Mesothelial cell of epicardium (in vitro differentiated cells): ENCODE data around the gene GTF3C6. TPM values are rescaled to one million over a fixed set of nuclear protein-coding genes. Genes with fewer than 3 reads are reported as not detected.

Experiments
- DNase-seq, 2 experiments: peaks; one replicate each; pipeline ENCODE4 v3.0.0; 2021; ENCODE audit warnings: low spot score in 2 of 2; ENCODE audit not compliant: unreplicated experiment in 2 of 2
- H3K27ac Mint-ChIP-seq: 2 replicates; pipeline ENCODE4 v1.8.0; 2021; ENCODE audit warnings: mixed read lengths
- H3K27me3 Mint-ChIP-seq: 2 replicates; pipeline ENCODE4 v1.8.0; 2021; ENCODE audit warnings: low read depth, mixed read lengths
- H3K36me3 Mint-ChIP-seq: 2 replicates; pipeline ENCODE4 v1.8.0; 2021; ENCODE audit warnings: mixed read lengths
- H3K4me1 Mint-ChIP-seq: 2 replicates; pipeline ENCODE4 v1.8.0; 2021; ENCODE audit warnings: mixed read lengths
- H3K4me3 Mint-ChIP-seq: 2 replicates; pipeline ENCODE4 v1.8.0; 2021; ENCODE audit warnings: mild to moderate bottlenecking, moderate library complexity, mixed read lengths
- H3K9me3 Mint-ChIP-seq: 2 replicates; pipeline ENCODE4 v1.8.0; 2021; ENCODE audit warnings: mixed read lengths
- total RNA-seq: library from RNA; stranded (reverse); gene quantifications from 3 replicates; pipeline ENCODE4 v1.2.1, GENCODE V29; 2021
- TF ChIP-seq, protein P1 (sequence below): fragments of 200-600 bp; sonication (generic); IDR thresholded peaks from one replicate; pipeline ENCODE4 v1.5.0; 2021; ENCODE audit warnings: antibody characterized with exemption; ENCODE audit not compliant: unreplicated experiment

GTF3C6 gene
- total RNA-seq, 1 donor from 2014 or later = 58.8 TPM

DNA sequence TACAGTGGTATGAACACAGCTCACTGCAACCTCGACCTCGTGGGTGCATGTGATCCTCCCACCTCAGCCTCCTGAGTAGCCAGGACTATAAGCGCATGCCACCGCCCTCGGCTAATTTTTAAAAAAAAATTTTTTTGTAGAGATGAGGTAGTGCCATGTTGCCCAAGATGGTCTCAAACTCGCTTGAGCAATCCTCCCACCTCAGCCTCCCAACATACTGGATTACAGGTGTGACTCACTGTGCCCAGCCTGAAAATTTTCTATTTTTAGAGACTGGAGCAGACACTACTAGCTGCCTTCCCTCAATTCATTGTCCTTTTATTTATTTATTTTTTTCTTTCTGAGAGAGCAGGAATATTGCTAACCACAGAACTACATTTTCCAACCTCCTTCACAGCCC is 20.3 kb upstream of the GTF3C6 start:
- TF ChIP-seq, protein P1, sequence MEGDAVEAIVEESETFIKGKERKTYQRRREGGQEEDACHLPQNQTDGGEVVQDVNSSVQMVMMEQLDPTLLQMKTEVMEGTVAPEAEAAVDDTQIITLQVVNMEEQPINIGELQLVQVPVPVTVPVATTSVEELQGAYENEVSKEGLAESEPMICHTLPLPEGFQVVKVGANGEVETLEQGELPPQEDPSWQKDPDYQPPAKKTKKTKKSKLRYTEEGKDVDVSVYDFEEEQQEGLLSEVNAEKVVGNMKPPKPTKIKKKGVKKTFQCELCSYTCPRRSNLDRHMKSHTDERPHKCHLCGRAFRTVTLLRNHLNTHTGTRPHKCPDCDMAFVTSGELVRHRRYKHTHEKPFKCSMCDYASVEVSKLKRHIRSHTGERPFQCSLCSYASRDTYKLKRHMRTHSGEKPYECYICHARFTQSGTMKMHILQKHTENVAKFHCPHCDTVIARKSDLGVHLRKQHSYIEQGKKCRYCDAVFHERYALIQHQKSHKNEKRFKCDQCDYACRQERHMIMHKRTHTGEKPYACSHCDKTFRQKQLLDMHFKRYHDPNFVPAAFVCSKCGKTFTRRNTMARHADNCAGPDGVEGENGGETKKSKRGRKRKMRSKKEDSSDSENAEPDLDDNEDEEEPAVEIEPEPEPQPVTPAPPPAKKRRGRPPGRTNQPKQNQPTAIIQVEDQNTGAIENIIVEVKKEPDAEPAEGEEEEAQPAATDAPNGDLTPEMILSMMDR = no peak
- Mint-ChIP-seq H3K4me3 (no peak overlapping the region), H3K27me3 (no peaks in the 10 kb centered on the region), H3K27ac (no peak overlapping the region), H3K9me3 (no peaks in the 10 kb centered on the region), H3K4me1 (no peaks in the 10 kb centered on the region), H3K36me3 (no peaks in the 10 kb centered on the region)
- DNase-seq = no peak

DNA sequence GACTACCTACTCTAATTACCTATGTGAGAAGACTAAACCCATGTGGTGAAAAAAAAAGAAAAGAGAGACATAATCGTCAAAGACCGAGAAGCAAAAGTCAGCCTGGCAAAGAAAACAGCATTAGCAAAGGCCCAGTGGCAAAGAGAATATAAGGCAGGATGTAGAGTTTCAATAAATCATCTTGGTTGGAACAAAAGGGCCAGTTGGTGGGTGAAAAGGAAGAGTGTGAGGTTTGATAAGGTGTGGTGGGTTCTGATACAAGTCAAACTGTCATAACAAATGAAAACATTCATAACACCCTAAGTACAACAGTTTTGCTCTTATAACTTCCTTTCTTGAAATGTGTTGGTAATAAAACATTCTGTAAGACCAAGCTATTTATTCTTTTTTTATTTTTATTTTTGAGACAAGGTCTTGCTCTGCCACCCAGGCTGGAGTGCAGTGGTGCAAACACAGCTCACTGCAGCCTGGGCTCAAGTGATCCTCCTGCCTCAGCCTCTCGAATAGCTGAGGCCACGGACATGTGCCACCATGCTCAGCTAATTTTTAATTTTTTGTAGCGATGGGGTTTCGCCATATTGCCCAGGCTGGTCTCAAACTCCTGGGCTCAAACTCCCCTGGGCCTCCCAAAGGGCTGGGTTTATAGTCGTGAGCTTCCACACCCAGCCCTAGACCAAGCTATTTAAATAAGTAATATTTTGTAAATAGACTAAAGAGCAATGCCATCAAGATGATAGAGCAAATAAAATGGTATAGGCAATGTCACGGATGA is 18.9 kb upstream of the GTF3C6 start:
- Mint-ChIP-seq H3K9me3 (no peaks in the 10 kb centered on the region), H3K4me1 (no peaks in the 10 kb centered on the region), H3K27ac (no peak overlapping the region), H3K36me3 (no peaks in the 10 kb centered on the region), H3K27me3 (no peaks in the 10 kb centered on the region), H3K4me3 (no peak overlapping the region)
- DNase-seq = no peak
- TF ChIP-seq, protein P1 = no peak

GRCh38 chr6:110944681-110945151 is 13.8 kb upstream of the GTF3C6 start:
- Mint-ChIP-seq H3K4me3 (no peak overlapping the region), H3K9me3 (no peaks in the 10 kb centered on the region), H3K36me3 (no peaks in the 10 kb centered on the region), H3K27ac (no peak overlapping the region), H3K4me1 (peaks cover under 1% of the 10 kb centered on the region), H3K27me3 (no peaks in the 10 kb centered on the region)
- DNase-seq = no peak
- TF ChIP-seq, protein P1 = no peak

- Mint-ChIP-seq H3K36me3 (no peaks in the 10 kb centered on the region), H3K4me1 (peaks cover 4% of the 10 kb centered on the region), H3K9me3 (no peaks in the 10 kb centered on the region), H3K4me3 (no peak overlapping the region), H3K27ac (no peak overlapping the region), H3K27me3 (no peaks in the 10 kb centered on the region)
- DNase-seq = no peak
- TF ChIP-seq, protein P1 = no peak
Measured at GRCh38 chr6:110946498-110946897, 12.0 kb upstream of the GTF3C6 start.

GRCh38 chr6:110949679-110950285 is 8.7 kb upstream of the GTF3C6 start:
- TF ChIP-seq, protein P1 = peak; percentile 73
- DNase-seq = no peak
- Mint-ChIP-seq H3K27me3 (no peaks in the 10 kb centered on the region), H3K4me1 (peaks cover 7% of the 10 kb centered on the region), H3K9me3 (no peaks in the 10 kb centered on the region), H3K27ac (peak overlapping the region; percentile 50), H3K4me3 (no peak overlapping the region), H3K36me3 (no peaks in the 10 kb centered on the region)
